Mucosa of rectum (tissue), 2 donors: Measurements from ENCODE around the gene TMEM202.
"Not testable (repeated sequence)": the region's sequence is repeated elsewhere in the genome, so short reads cannot be mapped to it uniquely, and the experiment has no call there.

Source experiments
- H3K27ac ChIP-seq, 2 donors: one replicate each; pipeline ENCODE4 v1.7.0; 2013; ENCODE audit warnings: inconsistent platforms in 2 of 2, low read depth in 2 of 2, low read length in 2 of 2
- H3K27me3 ChIP-seq, 2 donors: one replicate each; pipeline ENCODE4 v1.7.0; 2013; ENCODE audit warnings: low read length in 2 of 2; ENCODE audit not compliant: control insufficient read depth in 2 of 2, insufficient read depth in 2 of 2
- H3K36me3 ChIP-seq, 2 donors: one replicate each; pipeline ENCODE4 v1.7.0; 2013; ENCODE audit warnings: low read length in 2 of 2; ENCODE audit not compliant: control insufficient read depth in 2 of 2, insufficient read depth in 2 of 2
- H3K4me1 ChIP-seq, 2 donors: one replicate each; pipeline ENCODE4 v1.7.0; 2013; ENCODE audit warnings: low read length in 2 of 2, mild to moderate bottlenecking in 1 of 2; ENCODE audit not compliant: control insufficient read depth in 2 of 2, insufficient read depth in 2 of 2
- H3K4me3 ChIP-seq, 2 donors: one replicate each; pipeline ENCODE4 v1.7.0; 2013; ENCODE audit warnings: low read length in 2 of 2
- H3K9ac ChIP-seq, 2 donors: one replicate each; pipeline ENCODE4 v1.7.0; 2013; ENCODE audit warnings: low read length in 2 of 2, low read depth in 1 of 2, mild to moderate bottlenecking in 1 of 2
- H3K9me3 ChIP-seq, 2 donors: one replicate each; pipeline ENCODE4 v1.7.0; 2013; ENCODE audit warnings: low read length in 2 of 2; ENCODE audit not compliant: control insufficient read depth in 2 of 2
- donor health status: healthy.
- donor health status: Normal muscosa, but diverticular disease.

TMEM202 gene

GRCh38 chr15:72396331-72396730 is 1.8 kb upstream of the TMEM202 start:
- H3K9me3 ChIP-seq, H3K36me3 ChIP-seq, H3K27me3 ChIP-seq, H3K9ac ChIP-seq, H3K27ac ChIP-seq, H3K4me3 ChIP-seq, H3K4me1 ChIP-seq: not testable (repeated sequence)

- H3K9me3 ChIP-seq: no peaks in the 10 kb centered on the region
- H3K4me1 ChIP-seq: no peaks in the 10 kb centered on the region
- H3K9ac ChIP-seq: no peak overlapping the region
- no peak overlapping the region for H3K4me3 ChIP-seq
- H3K27ac ChIP-seq: no peak overlapping the region
- H3K36me3 ChIP-seq: no peaks in the 10 kb centered on the region
- H3K27me3 ChIP-seq: peaks cover 0 to 6% of the 10 kb centered on the region in 2 donors
Observed at GRCh38 chr15:72398648-72399047, 543 bp downstream of the TMEM202 start.

GRCh38 chr15:72402726-72403125 is 4.6 kb downstream of the TMEM202 start:
- Histone ChIP-seq H3K4me1 (no peaks in the 10 kb centered on the region), H3K27me3 (peaks cover 0 to 8% of the 10 kb centered on the region in 2 donors), H3K9ac (no peak overlapping the region), H3K9me3 (no peaks in the 10 kb centered on the region), H3K27ac (no peak overlapping the region), H3K4me3 (no peak overlapping the region), H3K36me3 (no peaks in the 10 kb centered on the region)

- H3K27me3 ChIP-seq: peaks cover 0 to 8% of the 10 kb centered on the region in 2 donors
- no peak overlapping the region for H3K4me3 ChIP-seq
- no peaks in the 10 kb centered on the region for H3K36me3 ChIP-seq
- H3K27ac ChIP-seq: no peak overlapping the region
- H3K4me1 ChIP-seq: no peaks in the 10 kb centered on the region
- H3K9ac ChIP-seq: no peak overlapping the region
- no peaks in the 10 kb centered on the region for H3K9me3 ChIP-seq
Observed at GRCh38 chr15:72404356-72404755, 6.3 kb downstream of the TMEM202 start.

- no peaks in the 10 kb centered on the region for H3K36me3 ChIP-seq
- H3K9ac ChIP-seq: no peak overlapping the region
- H3K9me3 ChIP-seq: no peaks in the 10 kb centered on the region
- peaks cover 0 to 8% of the 10 kb centered on the region in 2 donors for H3K27me3 ChIP-seq
- no peak overlapping the region for H3K27ac ChIP-seq
- no peak overlapping the region for H3K4me3 ChIP-seq
- H3K4me1 ChIP-seq: no peaks in the 10 kb centered on the region
Observed at GRCh38 chr15:72404841-72405240, 6.7 kb downstream of the TMEM202 start.

- Histone ChIP-seq H3K4me1 (no peaks in the 10 kb centered on the region), H3K36me3 (no peaks in the 10 kb centered on the region), H3K4me3 (no peak overlapping the region), H3K27ac (no peak overlapping the region), H3K27me3 (peaks cover 0 to 8% of the 10 kb centered on the region in 2 donors), H3K9ac (no peak overlapping the region), H3K9me3 (no peaks in the 10 kb centered on the region)
Observed at GRCh38 chr15:72406936-72407335, 8.8 kb downstream of the TMEM202 start.

- H3K4me3 ChIP-seq: no peak overlapping the region
- no peaks in the 10 kb centered on the region for H3K36me3 ChIP-seq
- no peak overlapping the region for H3K9ac ChIP-seq
- peaks cover 0 to 5% of the 10 kb centered on the region in 2 donors for H3K27me3 ChIP-seq
- H3K4me1 ChIP-seq: no peaks in the 10 kb centered on the region
- H3K9me3 ChIP-seq: no peaks in the 10 kb centered on the region
- H3K27ac ChIP-seq: no peak overlapping the region
Observed at GRCh38 chr15:72411111-72411510, 13.0 kb downstream of the TMEM202 start.

GRCh38 chr15:72411544-72411943 is 13.4 kb downstream of the TMEM202 start:
- H3K4me3 ChIP-seq: no peak overlapping the region
- peaks cover 0 to 5% of the 10 kb centered on the region in 2 donors for H3K27me3 ChIP-seq
- no peaks in the 10 kb centered on the region for H3K36me3 ChIP-seq
- H3K9ac ChIP-seq: no peak overlapping the region
- no peaks in the 10 kb centered on the region for H3K9me3 ChIP-seq
- H3K27ac ChIP-seq: no peak overlapping the region
- H3K4me1 ChIP-seq: no peaks in the 10 kb centered on the region

GRCh38 chr15:72413337-72413736 is 15.2 kb downstream of the TMEM202 start:
- not testable (repeated sequence) for H3K4me3 ChIP-seq, H3K36me3 ChIP-seq, H3K27me3 ChIP-seq, H3K27ac ChIP-seq, H3K4me1 ChIP-seq, H3K9me3 ChIP-seq, H3K9ac ChIP-seq

- H3K36me3 ChIP-seq: no peaks in the 10 kb centered on the region
- no peaks in the 10 kb centered on the region for H3K4me1 ChIP-seq
- H3K27ac ChIP-seq: no peak overlapping the region
- no peaks in the 10 kb centered on the region for H3K27me3 ChIP-seq
- no peak overlapping the region for H3K4me3 ChIP-seq
- no peaks in the 10 kb centered on the region for H3K9me3 ChIP-seq
- no peak overlapping the region for H3K9ac ChIP-seq
Observed at GRCh38 chr15:72415304-72415703, 17.2 kb downstream of the TMEM202 start.

GRCh38 chr15:72419768-72420167 is 21.7 kb downstream of the TMEM202 start:
- not testable (repeated sequence) for H3K4me1 ChIP-seq, H3K9ac ChIP-seq, H3K27ac ChIP-seq, H3K4me3 ChIP-seq, H3K36me3 ChIP-seq, H3K27me3 ChIP-seq, H3K9me3 ChIP-seq
